MCF 10A (cell line): Measurements from ENCODE around the gene GAS6. TPM values are rescaled to one million over a fixed set of nuclear protein-coding genes. Genes with fewer than 3 reads are reported as not detected.

Source experiments
- BruUV-seq: library from RNA; stranded (reverse); fragments of 400-500 nt; replicated peaks from 2 replicates; lab custom pipeline; 2021; lab: Mats Ljungman, UMichigan
- CTCF ChIA-PET: fragments of 300-600 bp; sonication (Branson Sonifier 250); formaldehyde crosslinking; extraction: SDS; loops from one replicate; lab custom pipeline; 2021; ENCODE audit warnings: antibody characterized with exemption, inconsistent platforms; lab: Yijun Ruan, JAX
- POLR2A ChIA-PET: fragments of 300-600, 350-650 bp; sonication (Branson Sonifier 250); formaldehyde crosslinking; extraction: SDS; loops from one replicate; lab custom pipeline; 2020; ENCODE audit warnings: antibody characterized with exemption, inconsistent platforms; lab: Yijun Ruan, JAX
- DNase-seq: peaks from one replicate; pipeline ENCODE4 v3.0.0-alpha.2; 2018; ENCODE audit not compliant: unreplicated experiment
- H3K27ac Mint-ChIP-seq: one replicate; pipeline ENCODE4 v1.8.0; 2022; ENCODE audit warnings: mild to moderate bottlenecking, low read depth, mixed read lengths; ENCODE audit not compliant: unreplicated experiment
- H3K27me3 Mint-ChIP-seq: one replicate; pipeline ENCODE4 v1.8.0; 2022; ENCODE audit warnings: mixed read lengths; ENCODE audit not compliant: insufficient read depth, unreplicated experiment
- H3K36me3 Mint-ChIP-seq: one replicate; pipeline ENCODE4 v1.8.0; 2022; ENCODE audit warnings: mild to moderate bottlenecking, moderate library complexity, mixed read lengths; ENCODE audit not compliant: insufficient read depth, unreplicated experiment
- H3K4me1 Mint-ChIP-seq: one replicate; pipeline ENCODE4 v1.8.0; 2022; ENCODE audit warnings: mixed read lengths; ENCODE audit not compliant: insufficient read depth, unreplicated experiment
- H3K4me3 Mint-ChIP-seq: one replicate; pipeline ENCODE4 v1.8.0; 2022; ENCODE audit warnings: mild to moderate bottlenecking, moderate library complexity, mixed read lengths; ENCODE audit not compliant: unreplicated experiment
- H3K9me3 Mint-ChIP-seq: one replicate; pipeline ENCODE4 v1.8.0; 2022; ENCODE audit warnings: mixed read lengths; ENCODE audit not compliant: unreplicated experiment
- intact Hi-C: fragments of 100-400 bp; cut with micrococcal nuclease; formaldehyde crosslinking; loops from 2 replicates; pipeline ENCODE4 v1.14.1; 2022
- total RNA-seq: library from RNA; stranded (reverse); gene quantifications from 2 replicates; pipeline ENCODE4 v1.2.3, GENCODE V29; 2022
- TF ChIP-seq, protein P1 (sequence below): fragments of 200-600 bp; IDR thresholded peaks from one replicate; pipeline ENCODE4 v1.8.0; 2022; ENCODE audit warnings: antibody characterized with exemption, mild to moderate bottlenecking; ENCODE audit not compliant: unreplicated experiment

GAS6 gene
- total RNA-seq, 1 experiment from 2014 or later: 92.3 TPM

- Mint-ChIP-seq H3K27ac (no peak overlapping the region), H3K4me1 (peaks cover 20% of the 10 kb centered on the region), H3K27me3 (no peaks in the 10 kb centered on the region), H3K36me3 (peaks cover 32% of the 10 kb centered on the region), H3K9me3 (no peaks in the 10 kb centered on the region), H3K4me3 (no peak overlapping the region)
- POLR2A ChIA-PET: interaction anchor here (0.8 to 4.2 kb wide), 7 partner anchors 8 to 98 kb away, joined by 3 to 52 read pairs (median 8); partner anchors contain the start of gene GAS6
- TF ChIP-seq, protein P1, sequence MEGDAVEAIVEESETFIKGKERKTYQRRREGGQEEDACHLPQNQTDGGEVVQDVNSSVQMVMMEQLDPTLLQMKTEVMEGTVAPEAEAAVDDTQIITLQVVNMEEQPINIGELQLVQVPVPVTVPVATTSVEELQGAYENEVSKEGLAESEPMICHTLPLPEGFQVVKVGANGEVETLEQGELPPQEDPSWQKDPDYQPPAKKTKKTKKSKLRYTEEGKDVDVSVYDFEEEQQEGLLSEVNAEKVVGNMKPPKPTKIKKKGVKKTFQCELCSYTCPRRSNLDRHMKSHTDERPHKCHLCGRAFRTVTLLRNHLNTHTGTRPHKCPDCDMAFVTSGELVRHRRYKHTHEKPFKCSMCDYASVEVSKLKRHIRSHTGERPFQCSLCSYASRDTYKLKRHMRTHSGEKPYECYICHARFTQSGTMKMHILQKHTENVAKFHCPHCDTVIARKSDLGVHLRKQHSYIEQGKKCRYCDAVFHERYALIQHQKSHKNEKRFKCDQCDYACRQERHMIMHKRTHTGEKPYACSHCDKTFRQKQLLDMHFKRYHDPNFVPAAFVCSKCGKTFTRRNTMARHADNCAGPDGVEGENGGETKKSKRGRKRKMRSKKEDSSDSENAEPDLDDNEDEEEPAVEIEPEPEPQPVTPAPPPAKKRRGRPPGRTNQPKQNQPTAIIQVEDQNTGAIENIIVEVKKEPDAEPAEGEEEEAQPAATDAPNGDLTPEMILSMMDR: no peak
- no TSS peak for BruUV-seq
- intact Hi-C loops: loop anchor here (2.0 kb wide), 1 partner anchor 14 kb away; no protein-coding TSS in a partner anchor
- CTCF ChIA-PET: interaction anchor here (0.8 kb wide), 1 partner anchor 25 kb away, joined by 3 read pairs; no protein-coding TSS in a partner anchor
- DNase-seq: peak; percentile 86
Observed at GRCh38 chr13:113848431-113849260, 15.2 kb downstream of the GAS6 start.

GRCh38 chr13:113848020-113848419, 15.9 kb downstream of the GAS6 start:
- H3K27me3 Mint-ChIP-seq: no peaks in the 10 kb centered on the region
- ChIA-PET CTCF (interaction anchor here (0.6 to 1.9 kb wide), 3 partner anchors 8 to 15 kb away, joined by 3 to 5 read pairs (median 4); no protein-coding TSS in a partner anchor), POLR2A (interaction anchor here (1.2 to 4.2 kb wide), 4 partner anchors 7 to 27 kb away, joined by 3 to 52 read pairs (median 16); no protein-coding TSS in a partner anchor)
- peaks cover 20% of the 10 kb centered on the region for H3K4me1 Mint-ChIP-seq
- DNase-seq: no peak
- TF ChIP-seq, protein P1: no peak
- H3K36me3 Mint-ChIP-seq: peaks cover 34% of the 10 kb centered on the region
- H3K27ac Mint-ChIP-seq: no peak overlapping the region
- no peak overlapping the region for H3K4me3 Mint-ChIP-seq
- no TSS peak for BruUV-seq
- intact Hi-C loops: loop anchor here (2.0 kb wide), 1 partner anchor 15 kb away; no protein-coding TSS in a partner anchor
- no peaks in the 10 kb centered on the region for H3K9me3 Mint-ChIP-seq

GRCh38 chr13:113846636-113847318, 17.1 kb downstream of the GAS6 start:
- CTCF ChIA-PET: interaction anchor here (0.9 to 1.9 kb wide), 2 partner anchors 9 to 17 kb away, joined by 4 to 5 read pairs; no protein-coding TSS in a partner anchor
- H3K27me3 Mint-ChIP-seq: no peaks in the 10 kb centered on the region

More at GRCh38 chr13:113846636-113847318, 17.1 kb downstream of the GAS6 start:
- no peak overlapping the region for H3K4me3 Mint-ChIP-seq
- TF ChIP-seq, protein P1: no peak
- H3K9me3 Mint-ChIP-seq: no peaks in the 10 kb centered on the region
- no peak overlapping the region for H3K27ac Mint-ChIP-seq
- peaks cover 29% of the 10 kb centered on the region for H3K36me3 Mint-ChIP-seq
- peaks cover 20% of the 10 kb centered on the region for H3K4me1 Mint-ChIP-seq
- no TSS peak for BruUV-seq
- POLR2A ChIA-PET: interaction anchor here (2.1 to 4.2 kb wide), 2 partner anchors 9 to 15 kb away, joined by 6 to 52 read pairs; no protein-coding TSS in a partner anchor
- no peak for DNase-seq
- intact Hi-C loops: no loop called here
